ENCODE results near the gene SNX22. TPM values are rescaled to one million over a fixed set of nuclear protein-coding genes. Genes with fewer than 3 reads are reported as not detected.

SNX22 gene
- total RNA-seq, 1 donor: 0.18 TPM

GRCh38 chr15:64156652-64157331 is 5.3 kb downstream of the SNX22 start:
- TF ChIP-seq CTCF (IDR thresholded peaks at IDR 0.05; ENCODE audit: insufficient read depth, low read length): no peak
- no peak overlapping the region for H3K4me3 ChIP-seq (ENCODE audit: low read depth, low read length)
- no peak for DNase-seq (ENCODE audit: low read depth)

GRCh38 chr15:64157599-64158125 is 6.1 kb downstream of the SNX22 start:
- H3K4me3 ChIP-seq (ENCODE audit: low read depth, low read length): no peak overlapping the region
- TF ChIP-seq CTCF (IDR thresholded peaks at IDR 0.05; ENCODE audit: insufficient read depth, low read length): no peak

DNA sequence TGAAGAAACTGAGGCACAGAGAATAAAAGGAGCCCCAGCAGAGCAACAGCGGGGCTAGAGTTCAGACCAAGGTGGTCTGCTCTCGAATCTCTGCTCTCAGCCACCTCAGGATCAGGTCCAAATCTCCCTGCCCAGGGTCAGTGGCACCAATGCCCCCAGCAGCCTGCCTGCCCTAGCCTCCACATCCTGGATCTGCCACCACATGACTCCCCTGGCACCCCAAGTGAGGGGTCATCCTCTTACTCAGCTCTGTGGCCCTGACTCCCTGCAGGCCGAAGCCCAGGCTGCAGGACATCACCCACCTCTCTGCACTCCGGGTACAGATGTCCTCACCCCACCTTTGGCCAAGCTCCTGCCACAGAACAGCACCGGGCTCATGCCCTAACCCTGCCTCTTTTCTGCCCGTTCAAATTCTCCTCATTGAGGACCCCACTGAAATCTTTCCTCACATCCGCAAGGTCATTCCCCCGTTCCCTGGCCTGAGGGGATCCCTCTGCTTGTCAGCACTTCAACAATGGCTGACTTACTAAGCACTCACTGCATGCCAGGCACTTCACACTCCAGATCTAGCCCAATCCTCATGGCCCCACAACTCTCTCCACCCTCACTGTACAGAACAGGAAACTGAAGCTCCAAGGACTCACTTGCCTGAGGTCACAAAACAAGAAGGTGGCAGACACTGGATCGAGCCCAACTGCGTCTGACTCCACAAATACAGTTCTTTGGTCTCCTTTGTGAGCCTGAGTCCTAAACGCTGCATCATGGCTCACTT is 7.0 kb downstream of the SNX22 start:
- no peak overlapping the region for H3K4me3 ChIP-seq (ENCODE audit: low read depth, low read length)
- DNase-seq (ENCODE audit: low read depth): no peak
- TF ChIP-seq CTCF (IDR thresholded peaks at IDR 0.05; ENCODE audit: insufficient read depth, low read length): no peak

More at GRCh38 chr15:64157599-64158125, 6.1 kb downstream of the SNX22 start:
- no peak for DNase-seq (ENCODE audit: low read depth)

DNA sequence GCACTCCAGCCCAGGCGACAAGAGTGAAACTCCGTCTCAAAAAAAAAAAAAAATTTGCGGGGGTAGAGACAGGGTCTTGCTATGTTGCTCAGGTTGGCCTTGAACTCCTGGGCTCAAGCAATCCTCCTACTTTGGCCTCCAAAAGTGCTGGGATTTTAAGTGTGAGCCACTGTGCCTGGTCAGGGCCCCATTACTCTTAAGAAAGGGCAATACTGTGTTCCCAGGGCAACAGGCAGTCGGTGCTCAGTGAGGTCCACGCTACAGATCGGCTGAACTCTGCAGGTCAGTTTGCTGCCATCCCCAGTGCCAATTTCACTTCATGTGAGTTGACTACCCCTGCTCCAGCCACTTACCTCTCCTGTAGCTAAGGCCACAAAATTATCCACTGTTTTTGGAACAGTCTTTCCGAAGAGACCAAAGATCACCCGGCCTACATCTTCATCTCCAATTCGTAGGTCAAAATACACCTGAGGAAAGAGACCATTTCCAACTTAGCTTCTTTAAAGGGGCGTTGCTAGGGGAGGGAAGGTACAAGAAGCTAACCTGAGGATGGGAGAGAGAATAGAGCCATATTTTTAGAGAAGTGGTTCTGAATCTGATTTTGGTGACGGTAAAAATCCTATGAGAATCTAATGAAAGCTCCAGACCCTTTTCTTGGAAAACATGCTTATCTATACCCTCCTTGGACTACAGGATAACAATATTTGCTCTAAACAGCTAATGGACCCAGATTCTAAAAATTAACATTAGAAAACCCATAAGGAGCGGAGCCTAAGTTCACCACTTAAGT is 10.4 kb downstream of the SNX22 start:
- DNase-seq (ENCODE audit: low read depth): no peak
- peak overlapping the region; percentile 91 for H3K4me3 ChIP-seq (ENCODE audit: low read depth, low read length)
- TF ChIP-seq CTCF (IDR thresholded peaks at IDR 0.05; ENCODE audit: insufficient read depth, low read length): no peak

- no peak for DNase-seq (ENCODE audit: low read depth)
- peak overlapping the region; percentile 91 for H3K4me3 ChIP-seq (ENCODE audit: low read depth, low read length)
- no peak for TF ChIP-seq CTCF (IDR thresholded peaks at IDR 0.05; ENCODE audit: insufficient read depth, low read length)
Observed at GRCh38 chr15:64162478-64162868, 10.9 kb downstream of the SNX22 start.

DNA sequence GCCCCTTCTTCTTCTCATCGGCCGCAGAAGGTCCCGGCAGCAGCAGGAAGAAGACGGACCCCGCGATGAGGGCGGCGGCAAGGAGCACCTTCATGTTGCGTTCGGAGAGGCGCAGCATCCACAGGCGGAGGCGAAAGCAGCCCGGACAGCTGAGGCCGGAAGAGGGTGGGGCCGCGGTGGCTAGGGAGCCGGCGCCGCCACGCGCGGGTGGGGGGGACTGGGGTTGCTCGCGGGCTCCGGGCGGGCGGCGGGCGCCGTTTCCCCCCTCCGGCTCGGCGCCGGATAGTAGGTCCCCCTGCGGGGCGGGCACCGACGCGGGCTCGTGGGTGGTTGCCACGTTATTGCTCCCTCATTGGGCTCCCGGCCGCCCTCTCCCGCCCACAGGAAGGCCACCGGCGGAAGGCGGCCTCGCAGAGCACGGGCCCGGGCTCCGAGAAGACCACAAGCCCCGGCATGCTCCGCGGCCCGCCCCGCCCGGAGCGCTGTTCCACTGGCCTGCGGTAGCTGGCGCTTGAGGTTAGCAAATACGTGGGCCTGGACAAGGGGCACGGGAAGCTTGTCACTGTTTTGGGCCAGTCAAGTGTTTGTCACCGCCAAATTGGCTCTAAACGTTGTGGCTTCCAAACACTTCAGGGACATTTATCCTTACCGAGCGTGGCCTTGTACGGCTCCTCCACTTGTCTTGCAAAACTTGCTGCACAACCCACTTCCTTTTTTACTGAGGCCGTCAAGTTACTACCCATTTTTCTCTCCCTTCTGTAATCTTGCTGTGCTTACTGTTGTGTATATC is 11.5 kb downstream of the SNX22 start, which contains the start of gene PPIB:
Gene PPIB (minus strand): TSS at position 154 of the 790 bp plus-strand sequence. CDS start 36 bp downstream, at position 118.
- peak; percentile 41 for TF ChIP-seq CTCF (IDR thresholded peaks at IDR 0.05; ENCODE audit: insufficient read depth, low read length)
- peak within 1 kb of the TSS; percentile 91 for H3K4me3 ChIP-seq (ENCODE audit: low read depth, low read length)
- peak; percentile 96 for DNase-seq (ENCODE audit: low read depth)
